C4-2B (cell line): Measurements from ENCODE around the gene HMGB2.

Experiments used
- H3K27ac ChIP-seq: fragments of 450-650 bp; 2 replicates; pipeline ENCODE4 v1.5.1; 2017
- ZFX ChIP-seq: fragments of 450-650 bp; IDR thresholded peaks from 2 replicates; pipeline ENCODE4 v1.6.1; 2017
- TF ChIP-seq, protein P1 (sequence below): fragments of 450-650 bp; conservative IDR thresholded peaks from 2 replicates; pipeline ENCODE4 v1.5.1; 2017; ENCODE audit warnings: mild to moderate bottlenecking

Gene HMGB2

DNA sequence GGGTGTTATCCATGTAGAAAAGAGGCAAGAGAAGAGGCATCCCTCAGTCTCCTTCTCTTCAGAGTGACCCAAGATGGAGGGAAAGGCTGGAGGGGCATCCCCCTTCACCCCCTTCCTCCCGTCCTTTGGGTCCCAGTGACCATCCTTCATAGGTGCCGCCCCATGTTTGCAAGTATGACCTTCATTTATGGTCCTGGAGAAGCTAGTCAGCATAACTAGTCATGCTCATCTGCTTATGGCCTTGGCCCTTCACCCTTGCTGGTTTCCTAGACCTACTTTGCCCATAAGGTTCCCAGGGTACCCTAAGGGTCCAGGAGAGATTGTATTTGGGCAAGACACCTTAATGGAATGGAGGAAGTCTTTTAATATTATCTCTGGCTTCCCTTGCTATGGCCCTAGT lies 46.7 kb downstream of the HMGB2 start:
- no peak overlapping the region for H3K27ac ChIP-seq
- no peak for TF ChIP-seq ZFX
- TF ChIP-seq, protein P1, sequence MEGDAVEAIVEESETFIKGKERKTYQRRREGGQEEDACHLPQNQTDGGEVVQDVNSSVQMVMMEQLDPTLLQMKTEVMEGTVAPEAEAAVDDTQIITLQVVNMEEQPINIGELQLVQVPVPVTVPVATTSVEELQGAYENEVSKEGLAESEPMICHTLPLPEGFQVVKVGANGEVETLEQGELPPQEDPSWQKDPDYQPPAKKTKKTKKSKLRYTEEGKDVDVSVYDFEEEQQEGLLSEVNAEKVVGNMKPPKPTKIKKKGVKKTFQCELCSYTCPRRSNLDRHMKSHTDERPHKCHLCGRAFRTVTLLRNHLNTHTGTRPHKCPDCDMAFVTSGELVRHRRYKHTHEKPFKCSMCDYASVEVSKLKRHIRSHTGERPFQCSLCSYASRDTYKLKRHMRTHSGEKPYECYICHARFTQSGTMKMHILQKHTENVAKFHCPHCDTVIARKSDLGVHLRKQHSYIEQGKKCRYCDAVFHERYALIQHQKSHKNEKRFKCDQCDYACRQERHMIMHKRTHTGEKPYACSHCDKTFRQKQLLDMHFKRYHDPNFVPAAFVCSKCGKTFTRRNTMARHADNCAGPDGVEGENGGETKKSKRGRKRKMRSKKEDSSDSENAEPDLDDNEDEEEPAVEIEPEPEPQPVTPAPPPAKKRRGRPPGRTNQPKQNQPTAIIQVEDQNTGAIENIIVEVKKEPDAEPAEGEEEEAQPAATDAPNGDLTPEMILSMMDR = no peak

- TF ChIP-seq ZFX = no peak
- TF ChIP-seq, protein P1 = no peak
- H3K27ac ChIP-seq = no peak overlapping the region
Measured at GRCh38 chr4:173284463-173284862, 49.7 kb downstream of the HMGB2 start.

GRCh38 chr4:173282626-173283025 lies 51.5 kb downstream of the HMGB2 start:
- TF ChIP-seq, protein P1 = no peak
- no peak for TF ChIP-seq ZFX
- H3K27ac ChIP-seq = no peak overlapping the region

GRCh38 chr4:173282256-173282562 lies 51.9 kb downstream of the HMGB2 start:
- no peak overlapping the region for H3K27ac ChIP-seq
- TF ChIP-seq, protein P1 = no peak

GRCh38 chr4:173281406-173282255 lies 52.5 kb downstream of the HMGB2 start:
- H3K27ac ChIP-seq = no peak overlapping the region
- TF ChIP-seq, protein P1 = no peak
- no peak for TF ChIP-seq ZFX
